Astrocyte of the spinal cord (primary cell): ENCODE measurements around the gene ATAD3B.
"Not testable (repeated sequence)": the region's sequence is repeated elsewhere in the genome, so short reads cannot be mapped to it uniquely, and the experiment has no call there.

Experiments used
- DNase-seq: peaks from one replicate; pipeline ENCODE4 v3.0.0; 2011; ENCODE audit warnings: low read depth, low spot score
- H3K4me3 ChIP-seq: 2 replicates; pipeline ENCODE4 v1.5.1; 2011; ENCODE audit warnings: low read depth, mild to moderate bottlenecking, low read length, moderate library complexity
- CTCF ChIP-seq: IDR thresholded peaks from 2 replicates; pipeline ENCODE4 v1.5.1; 2012; ENCODE audit warnings: low read depth, mild to moderate bottlenecking, low read length, inconsistent platforms
- in situ Hi-C: cut with HindIII; loops from 2 replicates; pipeline ENCODE4 v1.10.0; 2017; ENCODE audit warnings: low sequenced_read_pairs

The ATAD3B gene

GRCh38 chr1:1479547-1480487, 8.3 kb downstream of the ATAD3B start:
- in situ Hi-C loops: no loop called here
- no peak for DNase-seq
- no peak for TF ChIP-seq CTCF
- H3K4me3 ChIP-seq: no peak overlapping the region

GRCh38 chr1:1480488-1480867, 8.9 kb downstream of the ATAD3B start:
- in situ Hi-C loops, H3K4me3 ChIP-seq, DNase-seq: not testable (repeated sequence)

GRCh38 chr1:1481811-1482210, 10.2 kb downstream of the ATAD3B start:
- DNase-seq, H3K4me3 ChIP-seq, in situ Hi-C loops: not testable (repeated sequence)

- in situ Hi-C loops: no loop called here
- TF ChIP-seq CTCF: no peak
- DNase-seq: no peak
- no peak overlapping the region for H3K4me3 ChIP-seq
These were observed 11.3 kb downstream of the ATAD3B start for GRCh38 chr1:1482856-1483255.

- TF ChIP-seq CTCF: no peak
- DNase-seq: no peak
- no peak overlapping the region for H3K4me3 ChIP-seq
- in situ Hi-C loops: no loop called here
These were observed 12.1 kb downstream of the ATAD3B start for GRCh38 chr1:1483714-1484113.

GRCh38 chr1:1484976-1485750, 13.6 kb downstream of the ATAD3B start:
- in situ Hi-C loops, DNase-seq, H3K4me3 ChIP-seq: not testable (repeated sequence)

- DNase-seq, in situ Hi-C loops, H3K4me3 ChIP-seq: not testable (repeated sequence)
These were observed 14.3 kb downstream of the ATAD3B start for GRCh38 chr1:1485755-1486317.

- no peak for DNase-seq
- in situ Hi-C loops: no loop called here
- TF ChIP-seq CTCF: no peak
- H3K4me3 ChIP-seq: no peak overlapping the region
These were observed 16.1 kb downstream of the ATAD3B start for GRCh38 chr1:1487701-1488100.
